Measurements from ENCODE around the gene DNM3.

Gene DNM3

DNA sequence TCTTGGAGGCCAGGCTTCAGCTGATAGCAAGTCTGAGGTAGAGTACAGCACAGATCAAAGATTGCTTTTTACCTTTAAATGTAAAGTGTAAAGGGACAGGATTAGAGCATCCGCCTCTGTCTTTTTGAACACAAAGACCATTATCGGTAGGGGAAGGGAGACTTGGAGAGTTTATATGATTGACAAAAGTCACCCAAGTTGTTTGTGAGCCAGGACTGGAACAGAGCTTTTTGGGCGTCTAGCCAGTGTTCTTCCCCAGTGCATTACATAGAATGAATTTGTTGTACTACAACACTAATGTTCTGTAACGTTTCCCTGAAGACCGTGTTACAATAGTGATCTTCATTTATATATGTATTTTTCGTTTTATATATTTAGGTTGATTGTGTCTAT is 611.9 kb downstream of the DNM3 start:
- H3K4me3 ChIP-seq (ENCODE audit: low read depth, low read length): no peak overlapping the region
- DNase-seq (ENCODE audit: low read depth): no peak
- TF ChIP-seq, protein P1, sequence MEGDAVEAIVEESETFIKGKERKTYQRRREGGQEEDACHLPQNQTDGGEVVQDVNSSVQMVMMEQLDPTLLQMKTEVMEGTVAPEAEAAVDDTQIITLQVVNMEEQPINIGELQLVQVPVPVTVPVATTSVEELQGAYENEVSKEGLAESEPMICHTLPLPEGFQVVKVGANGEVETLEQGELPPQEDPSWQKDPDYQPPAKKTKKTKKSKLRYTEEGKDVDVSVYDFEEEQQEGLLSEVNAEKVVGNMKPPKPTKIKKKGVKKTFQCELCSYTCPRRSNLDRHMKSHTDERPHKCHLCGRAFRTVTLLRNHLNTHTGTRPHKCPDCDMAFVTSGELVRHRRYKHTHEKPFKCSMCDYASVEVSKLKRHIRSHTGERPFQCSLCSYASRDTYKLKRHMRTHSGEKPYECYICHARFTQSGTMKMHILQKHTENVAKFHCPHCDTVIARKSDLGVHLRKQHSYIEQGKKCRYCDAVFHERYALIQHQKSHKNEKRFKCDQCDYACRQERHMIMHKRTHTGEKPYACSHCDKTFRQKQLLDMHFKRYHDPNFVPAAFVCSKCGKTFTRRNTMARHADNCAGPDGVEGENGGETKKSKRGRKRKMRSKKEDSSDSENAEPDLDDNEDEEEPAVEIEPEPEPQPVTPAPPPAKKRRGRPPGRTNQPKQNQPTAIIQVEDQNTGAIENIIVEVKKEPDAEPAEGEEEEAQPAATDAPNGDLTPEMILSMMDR (IDR thresholded peaks at IDR 0.05; ENCODE audit: insufficient read depth, low read depth, low read length, missing control alignments): no peak

DNA sequence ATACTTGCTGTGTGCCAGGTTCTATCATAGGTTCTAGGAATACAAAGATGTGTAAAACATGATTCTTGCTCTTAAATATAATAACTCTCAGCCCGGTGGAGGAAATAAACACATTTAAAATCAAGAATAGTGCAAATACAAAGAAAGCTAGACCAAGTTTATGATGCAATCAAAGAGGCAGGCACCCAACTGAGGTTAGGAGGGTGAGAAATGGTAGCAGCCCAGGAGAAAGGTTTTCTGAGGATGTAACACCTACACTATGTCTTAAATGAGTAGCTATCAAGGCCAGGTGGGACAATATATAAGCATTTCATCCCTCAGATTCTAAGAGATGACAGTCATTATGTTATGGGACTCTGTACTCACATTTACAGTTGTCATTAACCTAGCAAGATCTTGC is 612.3 kb downstream of the DNM3 start:
- no peak for DNase-seq (ENCODE audit: low read depth)
- H3K4me3 ChIP-seq (ENCODE audit: low read depth, low read length): no peak overlapping the region
- TF ChIP-seq, protein P1 (IDR thresholded peaks at IDR 0.05; ENCODE audit: insufficient read depth, low read depth, low read length, missing control alignments): no peak

DNA sequence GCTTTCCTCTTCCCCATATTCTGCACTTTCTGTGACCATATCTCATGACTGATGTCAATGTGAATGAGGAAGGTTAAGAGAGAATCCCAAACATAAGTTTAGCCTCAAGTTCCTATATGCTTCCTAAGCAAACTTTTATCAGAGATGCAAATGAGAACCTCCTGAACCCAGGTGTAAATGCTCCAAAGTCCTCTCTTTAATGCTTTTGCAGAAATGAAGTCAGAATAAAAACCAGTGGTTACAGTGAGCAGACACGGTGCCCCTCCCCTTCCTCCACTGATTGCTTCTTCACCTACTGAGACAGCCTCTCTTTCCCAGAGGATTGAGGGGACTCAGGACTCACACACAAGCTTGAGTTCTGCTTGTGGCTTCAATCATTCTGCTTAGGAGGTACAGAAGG is 614.2 kb downstream of the DNM3 start:
- TF ChIP-seq, protein P1 (IDR thresholded peaks at IDR 0.05; ENCODE audit: insufficient read depth, low read depth, low read length, missing control alignments): no peak
- no peak for DNase-seq (ENCODE audit: low read depth)
- H3K4me3 ChIP-seq (ENCODE audit: low read depth, low read length): no peak overlapping the region

DNA sequence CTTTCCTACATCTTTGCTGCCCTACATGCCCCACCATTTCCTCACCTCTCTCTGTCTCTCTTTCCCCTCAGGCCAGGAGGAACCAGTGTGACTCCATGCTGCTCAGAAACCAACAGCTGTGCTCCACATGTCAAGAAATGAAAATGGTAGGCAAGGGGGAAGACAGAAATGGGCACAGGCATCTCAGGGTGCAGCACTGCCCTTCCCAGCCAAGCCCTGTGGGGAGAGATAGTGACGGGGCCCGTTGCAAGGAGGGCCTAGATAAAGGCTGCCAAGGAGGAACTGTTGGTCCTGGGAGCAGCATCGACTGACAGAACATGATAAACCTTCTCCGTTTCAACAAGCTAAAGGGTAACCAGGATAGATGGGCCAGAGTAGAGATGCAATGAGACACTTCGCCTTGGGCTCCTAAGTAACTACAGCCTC is 615.1 kb downstream of the DNM3 start:
- DNase-seq (ENCODE audit: low read depth): no peak
- H3K4me3 ChIP-seq (ENCODE audit: low read depth, low read length): no peak overlapping the region
- TF ChIP-seq, protein P1 (IDR thresholded peaks at IDR 0.05; ENCODE audit: insufficient read depth, low read depth, low read length, missing control alignments): no peak

DNA sequence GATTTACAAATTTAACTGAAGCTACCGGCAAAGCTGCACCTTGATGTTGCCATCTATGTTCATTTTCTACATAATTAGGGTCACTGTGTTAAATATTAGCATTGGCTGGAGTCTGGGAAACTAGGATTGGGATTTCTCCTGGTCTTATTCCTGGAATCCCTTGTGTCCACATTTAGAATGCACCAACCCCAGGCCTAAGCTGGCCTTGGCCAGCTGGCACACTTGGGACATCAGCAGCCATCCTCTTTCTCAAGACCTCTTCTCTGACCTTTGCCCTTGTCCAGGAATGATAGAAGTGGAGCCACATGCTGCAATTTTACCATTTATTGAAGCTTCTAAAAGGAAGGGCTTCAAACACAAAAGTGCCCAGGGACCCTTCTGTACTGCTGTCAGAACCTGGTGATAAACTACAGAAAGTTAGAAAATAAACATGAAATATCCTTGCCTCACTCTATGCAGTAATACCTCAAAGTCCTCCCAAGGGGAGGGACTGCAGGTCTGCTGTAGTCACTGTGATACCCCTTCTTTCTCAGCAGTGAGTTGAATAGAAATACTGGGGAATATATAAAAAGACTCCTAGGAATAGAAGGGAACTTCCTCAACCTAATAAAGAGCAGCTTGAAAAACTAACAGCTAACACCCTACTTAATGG is 616.3 kb downstream of the DNM3 start:
- DNase-seq (ENCODE audit: low read depth): no peak
- TF ChIP-seq, protein P1 (IDR thresholded peaks at IDR 0.05; ENCODE audit: insufficient read depth, low read depth, low read length, missing control alignments): no peak
- H3K4me3 ChIP-seq (ENCODE audit: low read depth, low read length): no peak overlapping the region

DNA sequence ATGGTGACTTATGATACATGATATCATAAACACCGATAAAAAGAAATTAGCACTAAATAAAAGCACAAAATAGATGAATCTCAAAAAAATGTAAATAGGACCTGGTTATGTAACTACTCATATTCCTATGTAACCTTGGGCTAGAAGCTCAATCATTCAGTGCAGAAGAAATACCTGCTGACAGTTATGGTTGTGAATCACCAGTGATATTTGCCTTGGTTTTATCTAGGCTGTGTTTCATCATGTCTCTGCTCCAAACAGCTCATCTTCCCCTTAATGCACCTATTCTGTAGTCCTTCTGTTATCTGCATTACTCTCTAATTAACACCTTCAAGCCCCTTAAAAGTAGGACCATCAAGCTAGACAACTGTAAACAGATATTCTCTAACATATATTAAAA is 618.9 kb downstream of the DNM3 start:
- no peak for DNase-seq (ENCODE audit: low read depth)
- H3K4me3 ChIP-seq (ENCODE audit: low read depth, low read length): no peak overlapping the region
- TF ChIP-seq, protein P1 (IDR thresholded peaks at IDR 0.05; ENCODE audit: insufficient read depth, low read depth, low read length, missing control alignments): no peak

DNA sequence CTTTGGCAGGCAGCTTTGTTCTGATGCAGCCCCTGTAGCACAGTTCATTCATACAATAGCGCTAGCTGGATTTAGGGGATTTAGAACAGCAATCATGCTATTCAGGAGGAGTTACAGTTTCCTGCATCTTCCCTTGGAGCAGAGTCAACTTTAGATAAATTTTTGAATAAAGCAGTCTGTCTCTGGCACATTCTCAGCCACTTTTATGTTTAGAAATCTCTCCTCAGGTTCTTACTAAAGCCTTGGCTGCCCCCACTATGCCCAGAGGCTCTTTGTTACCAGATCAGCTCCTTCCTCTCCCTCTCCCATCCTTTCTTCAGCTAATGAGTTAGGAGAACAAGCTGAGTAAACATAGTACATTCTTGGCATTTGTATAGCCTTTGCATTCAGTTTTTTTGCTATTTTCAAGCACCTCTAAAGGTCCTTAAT is 619.6 kb downstream of the DNM3 start:
- no peak for DNase-seq (ENCODE audit: low read depth)
- TF ChIP-seq, protein P1 (IDR thresholded peaks at IDR 0.05; ENCODE audit: insufficient read depth, low read depth, low read length, missing control alignments): no peak
- H3K4me3 ChIP-seq (ENCODE audit: low read depth, low read length): no peak overlapping the region
